ENCODE data around the gene PLPPR1. TPM values are rescaled to one million over a fixed set of nuclear protein-coding genes. Genes with fewer than 3 reads are reported as not detected.

The PLPPR1 gene
- polyA plus RNA-seq, 4 donors: 14.4 to 20.0 (median 18.4) TPM

DNA sequence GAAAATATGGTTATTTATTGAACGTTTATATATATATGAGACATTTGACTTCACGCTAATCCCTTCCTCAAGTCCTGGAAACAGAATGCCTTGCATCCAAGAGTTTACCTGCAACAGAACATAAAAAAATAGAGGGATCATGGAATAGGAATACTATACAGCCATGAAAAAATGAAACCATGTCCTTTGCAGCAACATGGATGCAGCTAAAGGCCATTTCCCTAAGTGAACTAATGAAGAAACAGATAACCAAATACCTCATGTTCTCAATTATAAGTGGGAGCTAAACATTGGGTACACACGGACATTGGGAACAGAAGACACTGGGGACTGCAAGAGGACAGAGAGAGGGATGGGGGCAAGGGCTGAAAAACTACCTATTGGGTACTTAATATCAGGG, 343.3 kb downstream of the PLPPR1 start:
- DNase-seq (ENCODE audit: low read depth in 4 of 4, low spot score in 2 of 4): no peak

DNA sequence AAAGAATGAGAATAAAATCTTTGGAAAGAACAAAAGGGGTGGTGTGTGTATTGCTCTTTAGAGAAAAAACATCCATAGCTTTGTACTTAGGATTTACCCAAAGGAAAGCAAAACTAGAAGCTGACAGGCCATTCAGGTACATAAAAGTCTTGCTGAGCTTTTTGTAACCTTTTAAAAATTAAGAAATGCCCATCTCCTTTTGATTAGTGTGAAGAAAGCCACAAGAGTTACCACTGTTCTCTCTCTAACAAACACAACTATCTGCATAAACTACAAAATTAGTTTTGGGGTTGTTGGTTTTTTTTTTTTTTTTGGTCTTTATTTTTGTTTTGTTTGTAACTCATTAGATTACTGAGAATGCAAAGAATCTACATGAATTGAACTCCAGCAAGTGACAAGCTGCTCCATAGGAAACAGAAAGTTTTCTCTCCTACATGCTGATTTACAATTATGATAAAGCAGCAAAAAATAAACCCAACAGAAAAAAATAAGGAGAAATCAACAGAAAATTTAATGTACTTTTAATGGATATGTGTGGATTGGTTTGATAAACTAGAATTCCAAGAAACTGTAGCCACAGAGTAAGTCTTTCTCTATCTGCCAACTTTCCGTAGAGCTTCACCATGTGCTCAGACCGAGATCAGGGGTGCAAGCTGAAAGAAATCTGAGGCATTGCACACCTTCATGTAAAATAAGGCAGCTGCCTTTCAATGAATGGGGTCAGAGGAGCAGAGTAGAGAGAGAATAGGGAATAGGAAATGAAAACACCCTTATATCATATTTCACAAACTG, 344.0 kb downstream of the PLPPR1 start:
- DNase-seq (ENCODE audit: low read depth in 4 of 4, low spot score in 2 of 4): no peak
